H9 (cell line): Measurements from ENCODE around the gene ABHD14A. TPM values are rescaled to one million over a fixed set of nuclear protein-coding genes. Genes with fewer than 3 reads are reported as not detected.

Experiments used
- DNase-seq: peaks from one replicate; pipeline ENCODE4 v3.0.0-alpha.2; 2017
- H2AFZ ChIP-seq: one replicate; pipeline ENCODE4 v1.6.1; 2013; ENCODE audit warnings: mild to moderate bottlenecking, low read length, control low read depth, moderate library complexity
- H2AK5ac ChIP-seq: 2 replicates; pipeline ENCODE4 v1.6.1; 2013; ENCODE audit warnings: low read length, control low read depth, mixed read lengths; ENCODE audit not compliant: insufficient read length
- H2BK120ac ChIP-seq: one replicate; pipeline ENCODE4 v1.6.1; 2013; ENCODE audit warnings: low read depth, mild to moderate bottlenecking, low read length, control low read depth, inconsistent platforms; ENCODE audit not compliant: poor library complexity, severe bottlenecking
- H2BK12ac ChIP-seq: 2 replicates; pipeline ENCODE4 v1.6.1; 2013; ENCODE audit warnings: low read length, control low read depth, mixed read lengths, low read depth; ENCODE audit not compliant: insufficient read length
- H2BK15ac ChIP-seq: 2 replicates; pipeline ENCODE4 v1.6.1; 2013; ENCODE audit warnings: low read depth, low read length, control low read depth
- H2BK20ac ChIP-seq: one replicate; pipeline ENCODE4 v1.6.1; 2013; ENCODE audit warnings: low read depth, mild to moderate bottlenecking, low read length, control low read depth, inconsistent platforms; ENCODE audit not compliant: poor library complexity, severe bottlenecking
- H2BK5ac ChIP-seq: 2 replicates; pipeline ENCODE4 v1.6.1; 2013; ENCODE audit warnings: low read length, control low read depth, mixed read lengths; ENCODE audit not compliant: insufficient read length
- H3K14ac ChIP-seq: 2 replicates; pipeline ENCODE4 v1.6.1; 2013; ENCODE audit warnings: low read length, control low read depth; ENCODE audit not compliant: insufficient read depth
- H3K18ac ChIP-seq: 2 replicates; pipeline ENCODE4 v1.6.1; 2013; ENCODE audit warnings: low read depth, mild to moderate bottlenecking, mixed read lengths, low read length, control low read depth; ENCODE audit not compliant: insufficient read length
- H3K23ac ChIP-seq: 2 replicates; pipeline ENCODE4 v1.6.1; 2013; ENCODE audit warnings: low read length, control low read depth, mixed read lengths, low read depth; ENCODE audit not compliant: insufficient read length
- H3K23me2 ChIP-seq: 2 replicates; pipeline ENCODE4 v1.6.1; 2013; ENCODE audit warnings: low read depth, mild to moderate bottlenecking, mixed read lengths, low read length, control low read depth; ENCODE audit not compliant: insufficient read length, poor library complexity, severe bottlenecking
- H3K27ac ChIP-seq: 2 replicates; pipeline ENCODE4 v1.5.1; 2013; ENCODE audit warnings: low read length, control low read depth, mixed read lengths, low read depth; ENCODE audit not compliant: insufficient read length
- H3K27me3 ChIP-seq: 2 replicates; pipeline ENCODE4 v1.6.1; 2013; ENCODE audit warnings: low read length, control low read depth, inconsistent platforms; ENCODE audit not compliant: insufficient read depth
- H3K4ac ChIP-seq: 2 replicates; pipeline ENCODE4 v1.6.1; 2013; ENCODE audit warnings: low read depth, mild to moderate bottlenecking, control low read depth, inconsistent platforms, low read length, moderate library complexity
- H3K4me1 ChIP-seq: 2 replicates; pipeline ENCODE4 v1.6.1; 2013; ENCODE audit warnings: low read length, control low read depth, inconsistent platforms; ENCODE audit not compliant: insufficient read depth
- H3K4me2 ChIP-seq: 2 replicates; pipeline ENCODE4 v1.6.1; 2013; ENCODE audit warnings: low read length, control low read depth, mixed read lengths; ENCODE audit not compliant: insufficient read length, insufficient read depth
- H3K56ac ChIP-seq: 2 replicates; pipeline ENCODE4 v1.6.1; 2013; ENCODE audit warnings: low read depth, mild to moderate bottlenecking, mixed read lengths, low read length, control low read depth; ENCODE audit not compliant: insufficient read length
- H3K79me1 ChIP-seq: 2 replicates; pipeline ENCODE4 v1.6.1; 2013; ENCODE audit warnings: low read depth, mild to moderate bottlenecking, moderate library complexity, low read length, control low read depth, inconsistent platforms; ENCODE audit not compliant: insufficient read depth, poor library complexity, severe bottlenecking
- H3K79me2 ChIP-seq: 2 replicates; pipeline ENCODE4 v1.6.1; 2013; ENCODE audit warnings: low read length, control low read depth, inconsistent platforms; ENCODE audit not compliant: insufficient read depth
- H3K9ac ChIP-seq: 2 replicates; pipeline ENCODE4 v1.6.1; 2013; ENCODE audit warnings: low read length, control low read depth, mixed read lengths; ENCODE audit not compliant: insufficient read length; ENCODE audit errors: extremely low read depth
- H3K9me3 ChIP-seq: one replicate; pipeline ENCODE4 v1.6.1; 2013; ENCODE audit warnings: low read depth, low read length, inconsistent platforms; ENCODE audit not compliant: control insufficient read depth
- H3T11ph ChIP-seq: one replicate; pipeline ENCODE4 v1.6.1; 2013; ENCODE audit warnings: mild to moderate bottlenecking, low read length, control low read depth, inconsistent platforms
- H4K20me1 ChIP-seq: one replicate; pipeline ENCODE4 v1.6.1; 2013; ENCODE audit not compliant: control insufficient read depth, insufficient read length, insufficient read depth
- H4K5ac ChIP-seq: 2 replicates; pipeline ENCODE4 v1.6.1; 2013; ENCODE audit warnings: low read depth, mild to moderate bottlenecking, mixed read lengths, low read length, control low read depth; ENCODE audit not compliant: insufficient read length
- H4K8ac ChIP-seq: replicated peaks from 2 replicates; pipeline ENCODE4 v1.6.1; 2013; ENCODE audit warnings: low read length, control low read depth, mixed read lengths, low read depth; ENCODE audit not compliant: insufficient read length
- H4K91ac ChIP-seq: 2 replicates; pipeline ENCODE4 v1.6.1; 2013; ENCODE audit warnings: low read depth, mild to moderate bottlenecking, moderate library complexity, mixed read lengths, low read length, control low read depth; ENCODE audit not compliant: insufficient read length
- H3K27ac Mint-ChIP-seq, 3 experiments: 2 replicates in 2 of 3; 3 replicates in 1 of 3; pipeline ENCODE4 v1.8.0; 2020 to 2021; ENCODE audit warnings: mixed read lengths in 3 of 3, mild to moderate bottlenecking in 1 of 3, moderate library complexity in 1 of 3
- H3K27me3 Mint-ChIP-seq: 2 replicates; pipeline ENCODE4 v1.8.0; 2021; ENCODE audit warnings: low read depth, mild to moderate bottlenecking, moderate library complexity, mixed read lengths
- H3K36me3 Mint-ChIP-seq, 3 experiments: 2 replicates in 2 of 3; 3 replicates in 1 of 3; pipeline ENCODE4 v1.8.0; 2020 to 2021; ENCODE audit warnings: low read depth in 3 of 3, mixed read lengths in 3 of 3; ENCODE audit not compliant: insufficient read depth in 1 of 3
- H3K4me1 Mint-ChIP-seq, 2 experiments: 2 replicates each; pipeline ENCODE4 v1.8.0; 2020; ENCODE audit warnings: mixed read lengths in 2 of 2
- H3K4me3 Mint-ChIP-seq, 2 experiments: 2 replicates in 1 of 2; 3 replicates in 1 of 2; pipeline ENCODE4 v1.8.0; 2020 to 2021; ENCODE audit warnings: mild to moderate bottlenecking in 2 of 2, mixed read lengths in 2 of 2, moderate library complexity in 1 of 2
- H3K9me3 Mint-ChIP-seq, 2 experiments: 2 replicates in 1 of 2; 3 replicates in 1 of 2; pipeline ENCODE4 v1.8.0; 2020; ENCODE audit warnings: mild to moderate bottlenecking in 2 of 2, mixed read lengths in 2 of 2, moderate library complexity in 1 of 2
- CTCF ChIP-seq: fragments of 200-600 bp; sonication (generic); conservative IDR thresholded peaks from 3 replicates; pipeline ENCODE4 v1.8.0; 2021; ENCODE audit warnings: antibody characterized with exemption, mild to moderate bottlenecking
- WGBS: extraction: QIAGEN DNeasy Blood & Tissue Kit; methylation state at CpG from one replicate; pipeline ENCODE4 v1.1.7; 2013; ENCODE audit warnings: missing lambda C conversion rate, low lambda C conversion rate, mixed read lengths; ENCODE audit not compliant: insufficient read length; ENCODE audit errors: extremely low coverage; 5-methylcytosine and 5-hydroxymethylcytosine counted together
- total RNA-seq: library from RNA; stranded (reverse); gene quantifications from 2 replicates; pipeline ENCODE4 v1.2.1, GENCODE V29; 2021

Gene ABHD14A
- total RNA-seq, 1 experiment from 2014 or later = 3.1 TPM

GRCh38 chr3:52023101-52023770, 48.4 kb downstream of the ABHD14A start:
- no peak overlapping the region for H3K4me2 ChIP-seq
- no peak overlapping the region for H3K14ac ChIP-seq
- no peak overlapping the region for H3T11ph ChIP-seq
- H4K91ac ChIP-seq = no peak overlapping the region
- no peaks in the 10 kb centered on the region for H3K27me3 ChIP-seq
- Mint-ChIP-seq H3K27ac (no peak overlapping the region), H3K27me3 (peaks cover 2% of the 10 kb centered on the region), H3K4me3 (no peak overlapping the region), H3K4me1 (peaks cover 14 to 24% of the 10 kb centered on the region in 2 experiments), H3K9me3 (no peaks in the 10 kb centered on the region), H3K36me3 (no peaks in the 10 kb centered on the region)
- no peak overlapping the region for H3K18ac ChIP-seq
- H2BK12ac ChIP-seq = no peak overlapping the region
- no peak for DNase-seq
- H3K79me2 ChIP-seq = no peaks in the 10 kb centered on the region
- no peak overlapping the region for H4K8ac ChIP-seq
- H3K23ac ChIP-seq = no peak overlapping the region
- no peak overlapping the region for H2BK20ac ChIP-seq
- TF ChIP-seq CTCF = no peak
- WGBS = no CpG with 5 or more reads among the region's 3 CpGs
- no peak overlapping the region for H2BK120ac ChIP-seq
- no peak overlapping the region for H2AFZ ChIP-seq
- no peak overlapping the region for H3K9ac ChIP-seq
- no peak overlapping the region for H2AK5ac ChIP-seq
- H4K20me1 ChIP-seq = peaks cover 5% of the 10 kb centered on the region
- H4K5ac ChIP-seq = no peak overlapping the region
- no peak overlapping the region for H2BK5ac ChIP-seq
- no peaks in the 10 kb centered on the region for H3K9me3 ChIP-seq
- H3K27ac ChIP-seq = no peak overlapping the region
- no peaks in the 10 kb centered on the region for H3K79me1 ChIP-seq
- H3K56ac ChIP-seq = no peak overlapping the region
- H2BK15ac ChIP-seq = no peak overlapping the region
- H3K23me2 ChIP-seq = no peaks in the 10 kb centered on the region
- no peak overlapping the region for H3K4ac ChIP-seq
- peaks cover 4% of the 10 kb centered on the region; the same call in 1 of the 2 replicates for H3K4me1 ChIP-seq
